HG02678 (cell line): ENCODE results near the gene NACC2.

ENCODE experiments used
- ATAC-seq: cut with Tn5 transposase; IDR thresholded peaks from one replicate; pipeline ENCODE4 v1.9.1; 2021; ENCODE audit warnings: mild to moderate bottlenecking, moderate library complexity; ENCODE audit not compliant: unreplicated experiment

NACC2 gene

DNA sequence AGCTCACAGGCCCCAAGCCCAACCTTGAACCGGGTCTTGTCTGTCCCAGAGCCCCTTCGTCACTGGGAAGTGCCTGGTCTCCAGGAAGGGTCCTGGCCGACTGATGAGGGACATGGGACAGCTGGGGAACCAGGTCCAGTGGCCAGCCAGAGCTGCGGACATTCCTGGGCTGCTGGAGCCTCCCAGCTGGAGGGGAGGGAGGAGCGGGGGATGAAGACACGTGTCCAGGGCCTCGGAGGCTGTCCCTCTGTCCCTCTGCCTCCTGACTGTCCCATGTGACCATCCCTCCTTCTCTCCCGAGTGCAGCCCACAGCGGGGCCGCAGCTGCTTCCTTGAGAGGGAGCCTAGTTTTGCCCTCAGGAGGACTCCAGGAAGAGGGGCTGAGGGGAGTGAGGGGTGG is 92.2 kb downstream of the NACC2 start:
- no peak for ATAC-seq

DNA sequence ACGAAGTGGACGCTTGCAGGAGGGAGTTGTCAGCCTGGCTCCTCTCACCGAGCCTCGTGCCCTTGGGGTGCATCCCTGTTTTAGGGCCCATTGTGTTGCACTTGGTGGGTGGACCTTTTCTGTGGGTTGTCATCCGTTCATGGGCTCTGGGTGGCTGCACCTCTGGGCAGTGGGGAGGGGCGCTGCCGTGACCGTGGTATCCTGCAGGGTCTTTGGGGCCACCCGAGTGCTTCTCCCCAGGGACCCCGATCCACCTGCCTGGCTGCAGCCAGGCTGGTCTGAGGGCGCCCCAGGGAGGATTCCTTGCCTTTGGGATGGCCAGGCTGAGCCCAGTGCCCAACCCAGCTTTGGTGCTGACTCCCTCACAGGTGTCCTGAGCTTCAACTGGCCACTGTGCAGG is 92.9 kb downstream of the NACC2 start:
- ATAC-seq, result no peak

DNA sequence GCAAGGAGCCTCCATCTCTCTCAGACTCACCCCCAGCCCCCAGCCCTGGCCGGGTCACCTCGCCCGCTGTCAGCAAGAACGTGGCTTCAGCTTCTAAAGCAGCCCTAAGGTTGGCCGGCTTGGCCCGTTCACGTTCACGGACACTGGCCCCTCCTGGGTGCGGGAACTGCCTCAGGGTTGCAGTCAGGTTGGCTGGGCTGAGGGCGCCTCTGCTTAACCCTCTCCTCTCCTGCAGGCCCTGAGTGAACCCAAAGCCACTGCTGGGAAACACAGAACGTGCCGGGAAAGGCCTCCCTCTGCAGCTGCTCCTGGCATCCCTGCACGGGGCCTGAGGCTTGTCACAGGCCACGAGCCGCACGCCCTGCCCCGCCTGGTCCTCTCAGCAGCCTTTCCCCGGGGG is 93.9 kb downstream of the NACC2 start:
- ATAC-seq, result no peak

DNA sequence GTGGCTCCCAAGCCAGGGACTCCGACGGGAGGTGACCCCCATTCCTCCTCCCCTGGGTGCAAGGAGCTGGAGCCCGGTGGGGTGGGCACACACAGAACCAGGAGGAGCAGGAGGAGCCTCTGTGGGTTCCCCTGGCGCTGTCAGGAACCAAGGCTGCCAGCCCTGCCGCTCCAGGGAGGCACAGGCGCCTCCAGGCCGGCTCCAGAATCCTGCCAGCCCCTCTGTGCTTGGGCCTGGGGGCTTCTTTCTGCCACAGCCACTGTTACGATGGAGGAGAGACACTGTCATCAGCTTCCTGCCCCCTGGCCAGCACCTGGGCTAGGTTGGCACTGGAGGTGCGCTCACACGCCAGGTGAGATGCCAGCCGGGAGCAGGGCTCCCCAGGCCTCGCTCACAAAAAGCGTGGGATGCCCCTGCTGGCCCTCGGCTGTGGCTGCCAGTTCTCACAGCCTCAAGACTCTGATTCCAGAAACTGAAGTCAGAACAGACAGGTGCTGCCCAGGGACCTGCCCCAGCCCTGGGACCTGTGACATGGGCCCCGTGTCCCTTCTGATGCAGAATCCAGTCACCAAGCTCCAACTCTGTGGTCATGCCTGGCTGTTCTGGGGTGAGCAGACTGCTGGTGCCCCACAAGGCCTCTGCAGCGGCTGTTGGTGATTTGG is 96.5 kb downstream of the NACC2 start:
- ATAC-seq, result no peak

DNA sequence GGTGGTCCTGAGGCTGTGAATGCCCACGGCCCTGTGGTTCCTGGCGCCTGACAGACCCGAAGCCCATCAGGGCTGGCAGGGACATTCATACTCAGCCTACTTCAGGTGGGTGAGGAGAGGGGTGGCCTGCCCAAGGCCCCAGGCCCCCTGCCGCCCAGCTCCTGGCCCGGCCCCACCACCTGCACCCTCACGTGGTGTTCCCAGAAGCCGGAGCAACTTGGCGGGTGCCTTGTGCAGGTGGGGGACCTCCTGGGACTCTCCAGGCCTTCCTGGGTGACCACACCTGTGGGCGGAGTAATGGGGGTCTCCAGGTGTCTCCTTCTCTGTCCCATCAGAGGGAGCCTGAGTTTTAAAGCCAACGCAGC is 97.1 kb downstream of the NACC2 start:
- no peak for ATAC-seq

DNA sequence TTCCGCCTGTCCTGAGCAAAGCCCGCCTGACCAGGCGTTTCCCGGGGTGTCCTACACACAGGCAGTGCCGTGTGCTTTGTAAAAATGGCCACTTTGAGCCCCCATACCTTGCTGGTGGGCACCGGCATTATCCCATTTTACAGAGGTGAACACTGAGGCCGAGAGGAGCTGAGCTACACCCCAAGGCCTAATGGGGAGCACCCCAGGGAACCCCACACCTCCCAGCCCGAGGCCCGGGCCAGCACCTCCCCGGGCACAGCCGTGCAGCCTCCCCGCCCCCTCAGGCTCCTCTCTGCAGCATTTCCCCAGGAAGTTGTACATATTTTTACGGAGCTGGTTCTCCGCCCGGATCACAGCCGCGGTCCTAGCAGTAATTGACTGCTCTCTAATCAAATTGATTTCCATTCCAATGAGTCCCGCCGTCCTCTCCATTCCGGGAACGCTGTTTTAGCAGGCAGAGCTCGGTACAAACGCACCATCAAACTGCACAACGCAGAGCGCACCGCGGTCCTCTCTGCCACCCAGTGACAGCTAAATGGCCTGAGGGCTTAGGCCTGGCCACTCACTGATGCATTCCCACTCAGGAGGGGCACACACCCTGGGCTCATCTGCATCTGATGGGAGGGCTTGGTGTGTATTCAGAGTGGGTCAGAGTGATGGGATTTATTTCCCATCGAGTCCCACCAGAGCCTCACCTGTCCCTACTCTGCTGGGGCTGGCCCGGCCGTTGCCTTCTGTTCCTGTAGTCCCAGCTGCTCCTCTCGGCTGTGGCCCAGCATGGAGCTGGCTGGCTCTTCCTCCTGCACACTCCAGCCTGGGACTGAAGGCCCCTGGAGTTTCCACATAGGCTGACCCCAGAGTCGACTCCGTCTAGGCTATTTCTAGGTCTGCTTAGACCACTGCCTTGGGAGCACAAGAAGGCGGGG is 97.7 kb downstream of the NACC2 start:
- no peak for ATAC-seq

DNA sequence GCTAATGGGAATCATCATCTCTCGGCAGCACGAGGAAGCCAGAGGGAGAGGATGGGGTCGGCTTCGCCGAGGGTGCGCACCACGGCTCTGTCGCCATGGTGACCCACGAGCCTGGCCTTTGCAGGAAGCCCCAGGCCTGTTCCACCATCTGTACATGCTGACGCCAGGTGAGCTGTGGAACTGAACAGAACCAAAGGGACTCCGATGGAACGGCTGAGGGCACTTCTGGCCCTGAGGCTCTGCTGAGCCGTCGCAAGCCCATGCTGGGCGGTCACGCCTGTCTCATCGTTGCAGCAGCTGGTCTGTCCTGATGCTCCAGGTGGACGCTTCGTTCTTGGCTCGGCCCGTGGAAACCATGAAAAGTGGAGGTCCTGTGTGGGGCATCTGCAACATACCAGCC is 99.3 kb downstream of the NACC2 start:
- no peak for ATAC-seq

DNA sequence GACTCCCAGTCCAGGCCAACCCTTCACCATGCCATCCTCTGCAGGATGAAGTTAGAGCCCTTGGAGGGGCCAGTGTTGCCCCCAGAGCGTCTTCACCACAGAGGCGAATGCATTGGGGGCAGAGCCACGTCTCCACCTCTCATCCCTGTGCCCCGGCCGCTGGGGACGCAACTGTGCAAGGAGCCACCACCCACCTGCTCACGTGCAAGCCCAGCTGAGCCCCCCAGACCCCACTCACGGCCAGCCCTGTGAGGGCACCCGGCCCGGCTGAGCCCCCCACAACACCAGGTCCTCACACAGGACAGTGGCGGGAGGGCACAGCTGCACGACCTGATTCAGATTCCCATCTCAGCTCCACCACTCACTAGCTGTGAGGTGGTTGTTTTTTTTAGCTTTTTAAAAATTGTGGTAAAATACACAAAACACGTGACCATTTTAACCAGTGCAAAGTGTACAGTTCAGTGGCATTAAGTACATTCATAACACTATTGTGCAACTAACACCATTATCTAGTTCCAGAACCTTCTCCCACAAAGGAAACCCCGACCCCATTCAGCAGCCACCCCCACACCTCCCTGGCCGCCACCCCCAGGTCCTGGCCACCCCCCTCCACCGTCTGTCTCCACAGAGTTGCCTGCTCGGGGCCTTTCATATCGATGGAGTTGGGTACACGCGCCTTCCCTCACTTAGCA is 100.4 kb downstream of the NACC2 start:
- ATAC-seq, result no peak

DNA sequence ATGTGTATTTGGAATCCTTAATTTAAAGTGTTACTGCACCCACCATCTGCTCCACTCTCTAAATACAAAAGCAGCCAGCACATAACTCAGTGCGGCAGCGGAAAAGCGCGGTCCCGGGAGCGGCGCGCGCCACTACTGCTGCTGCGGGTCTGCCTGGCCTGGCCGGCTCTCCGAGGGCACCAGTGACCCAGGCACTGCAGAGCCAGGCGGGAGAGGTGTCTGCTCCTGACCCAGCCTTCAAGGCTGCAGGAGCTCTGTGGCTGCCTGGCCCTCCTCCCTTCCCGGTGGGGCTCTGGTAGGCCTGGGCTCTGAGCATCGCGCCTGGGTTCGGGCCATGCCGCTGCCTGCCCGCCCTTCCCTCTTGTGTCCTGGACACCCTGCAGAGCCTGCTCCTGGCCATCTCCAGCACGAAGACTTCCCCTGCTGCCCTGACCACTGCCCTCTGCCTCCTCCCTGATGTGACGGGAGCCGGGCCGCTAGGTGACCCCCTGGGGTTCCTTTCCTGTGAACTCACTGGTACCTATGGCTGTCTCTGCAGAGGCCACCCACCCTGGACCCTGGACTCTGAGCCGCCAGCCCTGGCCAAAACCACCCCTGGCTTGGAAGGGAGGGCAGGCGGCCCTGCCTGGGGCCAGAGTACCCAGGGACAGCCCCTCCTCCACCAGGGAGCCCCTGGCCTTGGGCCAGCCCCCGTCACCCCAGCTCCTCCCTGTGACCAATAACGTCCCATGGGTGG is 101.2 kb downstream of the NACC2 start:
- ATAC-seq, result no peak

DNA sequence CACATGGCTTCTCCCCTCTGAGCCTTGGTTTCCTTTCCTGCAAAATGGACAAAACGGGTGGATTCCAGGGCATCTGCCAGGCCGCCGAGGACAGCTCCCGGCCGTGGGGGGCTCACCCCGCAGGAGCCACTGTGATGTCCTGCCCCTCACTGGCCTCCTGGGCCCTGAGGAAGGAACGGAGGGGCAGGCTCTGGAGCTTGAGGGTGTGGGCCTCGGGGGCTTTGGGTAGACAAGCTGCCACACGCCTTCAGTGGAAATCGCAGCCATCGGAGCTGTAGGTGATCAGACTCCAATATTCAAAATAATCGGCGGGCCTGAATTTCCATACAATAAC is 101.7 kb downstream of the NACC2 start:
- no peak for ATAC-seq

DNA sequence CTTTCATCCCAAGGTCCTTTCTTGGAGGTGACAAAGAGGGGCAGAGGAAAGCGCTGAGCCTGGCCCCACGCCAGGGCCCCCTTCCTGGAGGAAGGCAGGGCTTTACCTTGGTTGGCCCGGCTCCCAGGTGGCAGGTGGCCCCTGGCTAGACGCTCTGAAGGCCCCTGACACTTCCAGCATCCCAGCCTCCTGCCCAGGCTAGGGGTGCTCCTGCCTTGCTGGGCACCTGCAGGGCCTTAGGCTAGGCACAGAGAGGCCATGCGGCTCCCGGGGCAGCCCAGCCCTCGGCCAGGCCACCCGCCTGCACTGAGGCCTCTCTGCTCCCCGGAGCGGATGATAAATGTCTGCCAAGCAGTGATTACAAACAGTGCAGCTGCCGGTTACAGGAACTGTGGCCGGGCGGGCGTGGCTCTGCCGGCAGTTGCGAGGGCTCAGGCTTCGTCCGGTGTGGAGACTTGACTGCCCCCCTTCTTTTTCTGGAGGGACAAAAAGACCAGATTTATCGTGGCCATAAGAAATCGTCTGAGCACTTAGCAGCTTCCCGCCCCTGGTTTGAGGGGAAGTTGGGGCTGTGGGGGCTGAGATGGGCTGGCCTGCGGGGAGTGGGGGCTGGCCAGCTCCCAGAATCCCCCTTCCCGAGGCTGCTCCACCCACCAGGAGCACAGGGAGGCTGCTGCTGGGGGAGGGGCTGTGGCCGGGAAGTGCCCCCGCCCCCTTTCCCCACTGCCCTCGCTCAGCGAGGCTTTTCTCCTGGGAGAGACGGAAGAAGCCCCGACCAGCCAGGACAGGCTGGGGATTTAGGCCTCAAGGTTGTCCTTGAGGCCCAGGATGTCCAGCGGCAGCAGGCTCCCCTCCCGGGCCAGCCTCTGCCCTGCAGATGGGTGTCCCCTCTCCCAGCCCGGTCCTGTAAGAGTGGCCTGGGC is 102.3 kb downstream of the NACC2 start:
- ATAC-seq, result no peak

DNA sequence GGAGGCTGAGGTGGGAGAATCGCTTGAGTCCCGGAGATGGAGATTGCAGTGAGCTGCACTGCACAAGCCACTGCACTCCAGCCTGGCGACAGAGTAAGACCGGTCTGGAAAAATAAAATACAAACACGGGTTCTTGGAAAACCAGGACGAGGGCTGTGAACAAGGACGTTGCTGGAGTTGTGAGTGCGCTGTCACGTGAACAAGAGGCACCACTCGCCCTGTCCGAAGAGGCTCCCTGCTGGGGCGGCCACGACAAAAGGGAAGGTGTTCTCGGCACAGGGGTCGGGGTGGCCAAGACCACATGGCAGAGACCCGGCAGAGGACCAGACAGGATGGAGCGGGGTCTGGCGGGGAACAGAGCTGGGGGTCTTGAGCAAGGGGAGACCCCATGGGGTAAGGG is 103.3 kb downstream of the NACC2 start:
- no peak for ATAC-seq

DNA sequence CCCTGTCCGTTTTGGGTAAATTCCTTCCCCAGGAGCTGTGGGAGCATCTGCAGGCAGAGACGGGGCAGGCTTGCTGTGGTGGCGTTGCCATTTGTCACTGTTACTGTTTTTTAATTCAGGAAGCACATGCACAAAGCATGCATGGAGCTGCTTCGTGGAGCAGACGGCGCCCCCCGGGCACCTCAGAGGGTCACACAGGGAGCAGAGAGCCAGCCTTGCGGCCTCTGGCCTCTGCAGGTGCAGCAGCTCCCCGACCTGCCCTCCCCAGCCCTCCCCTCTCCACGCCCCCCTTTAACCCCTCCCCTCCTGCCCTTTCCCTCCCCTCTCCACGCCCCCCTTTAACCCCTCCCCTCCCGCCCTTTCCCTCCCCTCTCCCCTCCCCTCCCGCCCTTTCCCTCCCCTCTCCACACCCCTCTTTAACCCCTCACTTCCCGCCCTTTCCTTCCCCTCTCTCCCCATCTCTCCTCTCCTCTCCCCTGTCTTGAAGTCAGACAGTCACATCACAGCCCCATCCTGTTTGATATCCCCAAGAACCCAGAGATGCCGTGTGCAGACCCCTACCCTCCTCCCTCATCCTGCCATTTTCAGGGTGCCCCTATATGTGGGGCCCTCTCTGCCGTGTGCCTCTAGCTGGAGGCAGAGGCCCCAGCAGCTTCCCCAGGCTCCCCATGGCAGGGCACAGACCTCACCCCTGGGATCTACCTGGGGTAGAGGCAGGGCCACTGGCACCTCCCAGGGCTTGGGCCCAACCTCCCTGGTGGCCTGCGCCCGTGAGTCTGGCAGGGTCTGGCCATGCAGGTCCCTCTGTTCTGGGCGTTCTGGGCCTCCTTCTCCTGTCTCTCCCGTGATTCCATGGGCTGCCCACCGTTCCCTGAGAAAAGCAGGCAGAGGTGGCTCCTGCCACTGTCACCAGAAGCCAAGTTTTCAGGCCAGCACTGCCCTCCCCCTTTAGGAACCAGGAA is 104.3 kb downstream of the NACC2 start:
- no peak for ATAC-seq

DNA sequence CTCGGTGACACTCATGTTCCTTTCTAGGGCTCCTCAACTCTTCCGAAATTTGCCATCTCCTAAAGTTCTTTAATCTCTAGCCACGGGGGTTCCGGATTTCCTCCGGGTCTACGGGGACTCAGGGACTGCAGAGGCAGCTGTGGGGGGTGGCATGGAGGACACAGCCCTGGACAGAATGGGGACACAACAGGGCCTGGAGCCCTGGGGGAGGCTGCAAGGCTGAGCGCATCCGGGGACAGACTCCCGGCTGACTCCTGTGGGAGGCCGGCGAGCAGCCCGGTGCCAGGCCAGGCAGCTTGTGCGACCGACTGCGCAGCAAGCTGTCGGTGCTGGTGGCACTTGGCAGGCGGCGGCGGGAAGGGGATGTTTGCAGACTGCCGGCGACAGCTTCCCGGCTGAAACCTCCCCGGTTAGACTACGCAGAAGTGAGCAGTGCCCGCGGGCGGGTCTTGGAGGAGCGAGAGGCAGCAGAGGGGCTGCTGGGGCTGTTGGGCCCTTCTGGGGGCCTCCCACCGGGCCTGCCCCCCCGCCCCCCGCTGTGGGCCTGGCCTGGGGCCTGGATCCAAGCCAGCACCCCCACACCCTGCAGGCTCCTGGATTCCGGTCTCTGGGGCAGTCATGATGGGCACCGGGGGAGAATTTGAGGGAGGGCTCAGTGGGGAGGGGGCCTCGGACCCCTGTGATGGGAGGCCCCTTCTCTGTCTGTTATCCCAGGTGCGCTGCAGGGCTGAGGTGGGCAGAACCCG is 105.2 kb downstream of the NACC2 start:
- ATAC-seq, result no peak

DNA sequence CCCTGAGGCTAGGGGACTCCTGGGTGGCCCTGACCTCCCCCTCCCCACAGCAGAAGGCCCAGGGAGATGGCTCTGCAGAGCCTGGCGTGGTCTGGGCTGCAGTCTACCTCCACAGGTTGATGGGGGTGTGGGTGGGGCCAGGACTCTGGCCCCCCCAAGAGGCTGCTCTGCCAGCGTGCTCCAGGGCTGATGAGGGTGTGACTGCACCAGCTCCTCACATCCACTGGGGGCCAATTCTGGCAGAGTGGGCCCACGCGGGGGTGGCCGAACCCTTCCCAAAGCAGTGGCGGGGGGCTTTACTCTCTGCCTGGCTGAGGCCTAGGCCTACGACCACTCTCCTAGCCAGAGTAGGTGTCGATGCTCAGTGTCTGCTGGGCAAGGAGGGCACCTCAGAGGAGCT is 105.9 kb downstream of the NACC2 start:
- ATAC-seq, result no peak

DNA sequence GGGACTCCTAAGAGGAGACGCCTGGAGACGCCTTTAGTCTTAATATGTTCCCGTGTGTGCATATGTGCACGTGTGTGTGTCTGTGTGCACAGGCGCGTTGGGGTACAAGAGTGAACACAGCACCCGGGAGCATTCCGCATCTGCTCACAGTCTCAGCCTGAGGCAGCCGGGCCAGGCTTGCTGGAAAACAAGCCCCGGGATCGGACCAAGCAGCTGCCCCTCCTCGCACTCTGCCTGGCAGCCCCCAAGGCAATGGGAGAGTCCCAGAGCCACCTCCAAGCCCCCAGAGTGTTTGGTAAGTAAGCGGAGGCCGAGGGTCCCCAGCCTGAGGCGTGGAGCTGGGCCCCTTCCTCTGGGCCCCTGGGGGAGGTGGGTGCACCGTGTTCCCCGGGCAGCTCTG is 106.6 kb downstream of the NACC2 start:
- no peak for ATAC-seq

DNA sequence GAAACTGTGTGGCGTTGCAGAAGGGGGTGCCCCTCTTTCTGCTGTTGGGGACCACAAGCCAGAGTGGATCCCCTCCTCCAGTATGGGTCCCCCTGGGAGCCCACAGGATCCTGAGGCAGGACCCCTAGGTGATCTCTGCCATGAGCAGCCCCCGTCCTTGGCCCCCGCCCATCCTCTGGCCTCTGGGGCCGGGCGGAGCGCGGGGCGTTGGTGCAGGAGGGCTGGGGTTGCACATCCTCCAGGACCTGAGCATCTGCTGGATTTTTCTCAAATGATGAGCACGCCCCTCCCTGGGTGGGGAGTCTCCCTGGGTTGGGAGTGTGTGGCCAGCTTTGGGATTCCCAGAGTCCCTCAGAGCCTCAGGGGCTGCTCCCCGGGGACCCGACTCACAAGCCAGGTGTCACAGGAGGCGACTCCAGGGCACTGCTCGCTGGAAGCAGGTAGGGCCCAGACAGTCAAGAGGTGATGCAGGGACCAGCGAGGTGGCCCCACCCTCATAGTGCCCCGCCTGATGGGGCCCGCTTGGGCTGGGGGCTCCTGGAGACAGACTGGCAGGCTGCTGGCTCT is 107.2 kb downstream of the NACC2 start:
- ATAC-seq, result no peak

DNA sequence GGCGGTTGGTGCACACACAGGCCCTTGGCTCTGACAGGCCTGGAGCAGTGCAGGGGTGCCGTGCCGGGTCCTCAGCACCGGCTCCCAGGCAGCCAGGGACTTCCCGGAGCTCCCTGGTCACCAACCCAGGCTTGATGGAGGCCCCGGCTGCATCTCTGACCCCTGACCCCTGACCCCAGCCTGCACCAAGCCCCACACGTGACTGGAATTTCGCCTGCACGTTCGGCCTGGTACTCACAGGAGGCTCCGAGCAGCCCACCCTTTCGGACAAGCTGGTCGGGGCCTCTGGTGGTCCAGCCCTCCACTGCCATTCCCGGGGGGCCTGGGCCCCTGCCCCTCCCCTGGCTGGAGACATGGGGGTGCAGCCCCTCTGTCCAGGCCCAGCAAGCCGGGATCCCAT is 108.5 kb downstream of the NACC2 start:
- no peak for ATAC-seq
